HFFc6 (cell line): ENCODE results near the gene SIPA1L3. TPM values are rescaled to one million over a fixed set of nuclear protein-coding genes. Genes with fewer than 3 reads are reported as not detected.
A peak's percentile ranks its signal among the peaks of the same experiment; 100 is the strongest.
"Not testable (repeated sequence)": the region's sequence is repeated elsewhere in the genome, so short reads cannot be mapped to it uniquely, and the experiment has no call there.

Experiments used
- DNase-seq: peaks from one replicate; pipeline ENCODE4 v3.0.0-alpha.2; 2018
- H3K27ac Mint-ChIP-seq: 2 replicates; pipeline ENCODE4 v1.8.0; 2020; ENCODE audit warnings: mild to moderate bottlenecking, mixed read lengths
- H3K27me3 Mint-ChIP-seq: 2 replicates; pipeline ENCODE4 v1.8.0; 2021; ENCODE audit warnings: mild to moderate bottlenecking, moderate library complexity, mixed read lengths; ENCODE audit not compliant: insufficient read depth
- H3K36me3 Mint-ChIP-seq: 2 replicates; pipeline ENCODE4 v1.8.0; 2021; ENCODE audit warnings: low read depth, mixed read lengths
- H3K4me1 Mint-ChIP-seq: 2 replicates; pipeline ENCODE4 v1.8.0; 2020; ENCODE audit warnings: low read depth, mixed read lengths
- H3K4me3 Mint-ChIP-seq: 2 replicates; pipeline ENCODE4 v1.8.0; 2020; ENCODE audit warnings: mild to moderate bottlenecking, moderate library complexity, mixed read lengths
- H3K9me3 Mint-ChIP-seq: 2 replicates; pipeline ENCODE4 v1.8.0; 2020; ENCODE audit warnings: mild to moderate bottlenecking, mixed read lengths
- total RNA-seq, 6 experiments: library from RNA; stranded (reverse); fragmentation: NEBNext Ultra II Directional; extraction: Animal tissue kit (Norgen Biotek cat#: 25700); gene quantifications; 2 replicates in 1 of 6; 3 replicates in 5 of 6; pipeline ENCODE4 v1.2.3, GENCODE V29; 2021
- TF ChIP-seq, protein P1 (sequence below): fragments of 200-600 bp; sonication (generic); IDR thresholded peaks from 2 replicates; pipeline ENCODE4 v1.5.0; 2021; ENCODE audit warnings: antibody characterized with exemption, mild to moderate bottlenecking

The SIPA1L3 gene
- total RNA-seq, 6 experiments from 2014 or later, result 34.0 to 46.7 (median 41.8) TPM

DNA sequence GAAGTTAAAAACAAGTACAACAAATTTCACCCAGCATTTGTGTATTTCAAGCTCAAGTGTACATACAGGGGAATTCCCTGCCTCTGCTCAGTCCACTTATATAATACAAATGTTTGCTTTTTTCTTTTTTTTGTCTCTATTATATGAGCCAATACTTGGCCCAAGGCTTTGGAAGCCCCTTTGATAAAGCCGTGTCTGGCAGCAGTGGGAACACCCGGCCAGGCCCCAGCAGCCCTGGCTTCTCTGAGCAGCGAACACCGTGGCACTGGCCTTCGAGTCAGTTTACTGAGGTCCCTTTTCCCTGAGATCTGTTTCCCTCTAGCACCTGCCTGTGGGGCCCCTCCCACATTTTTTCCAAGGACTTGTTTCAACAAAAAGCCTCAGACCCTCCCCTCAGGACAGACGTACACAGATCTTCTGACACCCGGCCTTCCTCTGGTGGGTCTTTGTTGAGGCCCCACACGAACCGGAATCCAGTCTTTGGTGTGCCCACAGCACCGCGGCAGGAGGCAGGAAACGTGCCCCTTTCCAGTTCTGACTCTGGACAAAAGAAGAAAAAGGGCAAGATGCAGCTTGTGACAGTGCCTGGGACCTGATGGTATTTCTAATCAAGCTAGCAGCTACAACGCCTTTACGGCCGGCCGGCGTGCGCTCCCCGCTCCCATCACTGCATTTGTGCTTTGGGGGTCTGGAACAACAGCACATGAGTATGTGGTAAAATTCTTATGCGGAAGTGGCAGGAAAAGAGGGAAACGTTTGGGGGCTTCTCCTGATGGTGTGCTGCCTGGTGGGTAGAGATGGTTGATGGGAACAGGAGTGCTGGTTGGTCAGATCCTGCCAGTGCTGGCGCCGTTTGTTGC lies 13.8 kb downstream of the SIPA1L3 start:
- Mint-ChIP-seq H3K9me3 (no peaks in the 10 kb centered on the region), H3K4me1 (peaks cover 6% of the 10 kb centered on the region), H3K27ac (peak overlapping the region; percentile 11; the same call in 1 of the 2 replicates), H3K4me3 (no peak overlapping the region), H3K27me3 (peaks cover 4% of the 10 kb centered on the region), H3K36me3 (peaks cover 20% of the 10 kb centered on the region)
- no peak for DNase-seq
- TF ChIP-seq, protein P1, sequence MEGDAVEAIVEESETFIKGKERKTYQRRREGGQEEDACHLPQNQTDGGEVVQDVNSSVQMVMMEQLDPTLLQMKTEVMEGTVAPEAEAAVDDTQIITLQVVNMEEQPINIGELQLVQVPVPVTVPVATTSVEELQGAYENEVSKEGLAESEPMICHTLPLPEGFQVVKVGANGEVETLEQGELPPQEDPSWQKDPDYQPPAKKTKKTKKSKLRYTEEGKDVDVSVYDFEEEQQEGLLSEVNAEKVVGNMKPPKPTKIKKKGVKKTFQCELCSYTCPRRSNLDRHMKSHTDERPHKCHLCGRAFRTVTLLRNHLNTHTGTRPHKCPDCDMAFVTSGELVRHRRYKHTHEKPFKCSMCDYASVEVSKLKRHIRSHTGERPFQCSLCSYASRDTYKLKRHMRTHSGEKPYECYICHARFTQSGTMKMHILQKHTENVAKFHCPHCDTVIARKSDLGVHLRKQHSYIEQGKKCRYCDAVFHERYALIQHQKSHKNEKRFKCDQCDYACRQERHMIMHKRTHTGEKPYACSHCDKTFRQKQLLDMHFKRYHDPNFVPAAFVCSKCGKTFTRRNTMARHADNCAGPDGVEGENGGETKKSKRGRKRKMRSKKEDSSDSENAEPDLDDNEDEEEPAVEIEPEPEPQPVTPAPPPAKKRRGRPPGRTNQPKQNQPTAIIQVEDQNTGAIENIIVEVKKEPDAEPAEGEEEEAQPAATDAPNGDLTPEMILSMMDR, result no peak

DNA sequence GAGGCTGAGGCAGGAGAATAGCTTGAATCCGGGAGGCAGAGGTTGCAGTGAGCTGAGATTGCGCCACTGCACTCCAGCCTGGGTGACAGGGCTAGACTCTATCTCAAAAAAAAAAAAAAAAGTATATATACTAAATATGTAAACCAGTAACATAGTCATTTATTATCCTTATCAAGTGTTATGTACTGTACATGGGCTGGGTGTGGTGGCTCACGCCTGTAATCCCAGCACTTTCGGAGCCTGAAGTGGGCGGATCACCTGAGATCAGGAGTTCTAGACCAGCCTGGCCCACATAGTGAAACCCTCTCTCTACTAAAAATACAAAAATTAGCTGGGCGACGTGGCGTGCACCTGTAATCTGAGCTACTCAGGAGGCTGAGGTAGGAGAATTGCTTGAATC lies 17.6 kb downstream of the SIPA1L3 start:
- DNase-seq, H3K4me3 Mint-ChIP-seq, H3K9me3 Mint-ChIP-seq, H3K27ac Mint-ChIP-seq, H3K27me3 Mint-ChIP-seq: not testable (repeated sequence)
- Mint-ChIP-seq H3K36me3 (peaks cover 31% of the 10 kb centered on the region), H3K4me1 (peaks cover 24% of the 10 kb centered on the region)

DNA sequence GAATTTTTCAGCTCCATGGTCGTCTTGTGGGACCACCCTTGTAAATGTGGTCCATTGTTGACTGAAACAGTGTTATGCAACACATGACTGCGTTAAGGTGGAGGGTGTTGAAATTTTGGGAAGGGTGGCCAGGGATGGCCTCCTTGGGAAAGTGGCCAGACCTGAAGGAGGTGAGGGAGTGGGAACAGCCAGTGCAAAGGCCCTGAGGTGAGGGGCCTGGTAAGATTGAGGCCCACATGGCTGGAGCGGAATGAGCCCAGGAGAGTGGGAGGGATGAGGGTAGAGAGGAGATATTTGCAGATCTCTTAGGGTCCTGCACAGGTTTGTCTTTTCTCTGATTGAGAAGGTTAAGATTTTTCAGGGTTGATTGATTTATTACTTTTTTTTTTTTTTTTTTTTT lies 18.2 kb downstream of the SIPA1L3 start:
- Mint-ChIP-seq H3K36me3 (peaks cover 33% of the 10 kb centered on the region), H3K4me3 (no peak overlapping the region), H3K9me3 (no peaks in the 10 kb centered on the region), H3K4me1 (peaks cover 25% of the 10 kb centered on the region), H3K27ac (no peak overlapping the region; the same call in 1 of the 2 replicates), H3K27me3 (peaks cover 4% of the 10 kb centered on the region; the same call in 1 of the 2 replicates)
- DNase-seq, result no peak
- TF ChIP-seq, protein P1, result no peak

DNA sequence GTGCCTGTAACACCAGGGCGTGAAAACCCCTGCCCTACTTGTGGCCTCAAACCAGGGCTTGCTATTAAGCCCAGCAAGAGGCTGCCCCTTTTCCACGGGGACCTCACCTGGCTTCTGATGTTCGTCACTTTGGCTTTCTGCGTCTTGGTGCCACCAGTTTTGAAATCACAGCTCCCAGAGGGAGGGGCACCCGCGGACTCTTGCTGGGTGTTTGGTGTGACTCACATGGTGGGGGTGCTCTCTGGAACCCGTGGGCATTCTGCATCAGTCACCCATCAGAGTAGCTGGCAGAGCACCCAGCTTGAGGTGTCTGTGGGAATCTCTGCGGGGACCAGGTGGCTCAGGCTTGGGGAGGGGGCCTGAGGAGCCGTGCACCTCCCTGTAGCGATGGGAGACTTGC lies 19.2 kb downstream of the SIPA1L3 start:
- Mint-ChIP-seq H3K4me3 (no peak overlapping the region), H3K27ac (no peak overlapping the region), H3K36me3 (peaks cover 40% of the 10 kb centered on the region), H3K4me1 (peaks cover 35% of the 10 kb centered on the region), H3K9me3 (no peaks in the 10 kb centered on the region), H3K27me3 (peaks cover 2% of the 10 kb centered on the region; the same call in 1 of the 2 replicates)
- DNase-seq, result no peak
- TF ChIP-seq, protein P1, result no peak

DNA sequence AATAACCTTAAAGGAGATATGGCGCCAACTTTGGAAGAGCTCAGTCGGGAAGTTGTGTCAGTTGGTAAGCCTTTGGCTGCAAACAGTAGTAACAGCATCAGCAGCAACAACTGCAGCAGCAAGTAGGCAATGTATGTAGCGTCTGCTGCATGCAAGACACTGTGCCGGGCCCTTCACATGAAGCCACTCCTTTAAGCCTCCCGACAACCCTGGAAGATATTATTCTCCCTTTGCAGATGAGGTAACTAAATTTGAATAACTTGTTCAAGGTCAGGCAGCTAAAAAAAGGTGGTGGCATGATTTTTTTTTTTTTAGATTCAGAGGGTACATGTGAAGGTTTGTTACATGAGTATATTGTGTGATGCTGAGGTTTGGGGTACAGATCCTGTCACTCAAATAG lies 19.7 kb downstream of the SIPA1L3 start:
- TF ChIP-seq, protein P1, result no peak
- peaks cover 36% of the 10 kb centered on the region for H3K36me3 Mint-ChIP-seq
- H3K4me1 Mint-ChIP-seq, result peaks cover 35% of the 10 kb centered on the region
- no peak for DNase-seq
- H3K4me3 Mint-ChIP-seq, result no peak overlapping the region
- no peak overlapping the region for H3K27ac Mint-ChIP-seq
- H3K9me3 Mint-ChIP-seq, result no peaks in the 10 kb centered on the region
- peaks cover 2% of the 10 kb centered on the region; the same call in 1 of the 2 replicates for H3K27me3 Mint-ChIP-seq
